ENCODE results near the gene ITPRIP. TPM values are rescaled to one million over a fixed set of nuclear protein-coding genes. Genes with fewer than 3 reads are reported as not detected.

The ITPRIP gene
- total RNA-seq, 1 donor from 2014 or later: 19.8 TPM

DNA sequence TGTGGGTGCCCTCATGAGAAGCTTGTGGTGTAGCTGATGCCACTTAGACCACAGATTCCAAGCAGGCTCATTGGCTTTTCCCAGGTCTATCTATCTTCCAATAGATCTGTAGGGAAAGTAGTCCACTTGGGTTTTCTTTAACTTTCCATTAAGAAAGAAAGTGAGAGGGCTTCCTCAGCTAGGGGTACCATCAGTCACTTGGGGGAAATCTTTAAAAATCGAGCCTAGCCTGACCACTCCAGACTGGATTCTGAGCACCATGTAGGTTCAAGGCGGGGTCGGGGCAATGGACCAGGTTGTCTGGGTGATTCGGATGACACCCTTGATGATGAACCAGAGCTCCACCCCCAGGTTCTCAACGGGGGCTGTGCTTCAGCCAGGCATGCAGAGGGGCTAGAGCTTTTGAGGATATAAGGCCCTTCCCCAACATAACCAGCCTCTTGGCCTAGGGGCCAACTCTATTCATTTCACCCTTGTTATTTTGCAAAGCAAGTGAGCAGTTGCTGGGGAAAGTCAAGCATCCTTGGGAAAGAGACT, 27.0 kb downstream of the ITPRIP start:
- H3K27me3 Mint-ChIP-seq (ENCODE audit: unreplicated experiment): peaks cover 2% of the 10 kb centered on the region
- H3K27ac Mint-ChIP-seq (ENCODE audit: unreplicated experiment): no peak overlapping the region
- H3K4me1 Mint-ChIP-seq (ENCODE audit: low read depth, unreplicated experiment): peaks cover 18% of the 10 kb centered on the region

DNA sequence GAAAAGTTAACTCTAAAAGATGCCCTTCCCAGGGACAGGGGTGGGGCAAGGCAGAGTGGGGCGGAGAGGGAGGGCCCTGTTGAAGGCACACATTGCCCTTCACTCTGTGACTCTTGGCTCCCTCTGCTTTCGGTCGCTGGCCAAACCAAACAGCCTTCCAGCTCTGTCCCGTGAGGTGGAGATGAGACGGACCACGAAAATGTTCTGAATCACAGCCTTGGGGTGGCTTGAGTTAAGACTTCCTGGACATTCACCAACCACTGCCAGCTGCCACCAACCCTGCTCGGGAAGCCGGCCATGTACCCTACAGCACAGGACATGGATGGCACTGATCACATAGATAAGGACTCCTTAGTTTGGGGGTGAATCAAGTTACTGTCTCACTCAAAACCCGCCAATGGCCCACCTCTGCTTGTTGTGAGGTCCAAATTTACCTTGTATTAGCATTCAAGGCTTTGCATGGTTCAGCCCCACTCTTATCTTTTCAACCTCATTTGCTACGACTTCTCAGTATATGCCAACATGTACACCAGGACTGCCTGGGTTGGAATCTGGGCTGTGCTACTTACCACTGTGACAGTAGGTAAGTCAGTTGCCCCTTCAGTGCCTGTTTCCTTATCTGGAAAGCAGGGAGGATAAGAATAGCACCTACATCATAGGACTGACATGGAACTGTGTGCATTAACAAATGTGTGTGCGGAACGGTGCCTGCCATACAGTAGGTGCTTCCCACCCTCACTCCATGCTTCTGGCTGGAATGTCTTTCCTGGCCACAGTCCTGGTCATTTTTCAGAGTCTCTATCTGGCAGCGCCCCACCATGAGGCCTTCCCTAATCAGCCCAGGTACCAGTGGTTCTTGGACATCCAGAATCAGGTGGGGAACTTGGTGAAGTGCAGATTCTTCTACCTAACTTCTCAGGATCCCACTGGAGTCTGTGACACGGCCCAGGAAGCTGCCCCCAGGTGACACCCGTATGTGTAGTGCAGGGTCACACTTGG, 28.0 kb downstream of the ITPRIP start:
- no peak overlapping the region for H3K4me3 Mint-ChIP-seq (ENCODE audit: unreplicated experiment)
- peaks cover 2% of the 10 kb centered on the region for H3K27me3 Mint-ChIP-seq (ENCODE audit: unreplicated experiment)
- no peak for DNase-seq
- no peaks in the 10 kb centered on the region for H3K36me3 Mint-ChIP-seq (ENCODE audit: unreplicated experiment)
- H3K27ac Mint-ChIP-seq (ENCODE audit: unreplicated experiment): no peak overlapping the region
- peaks cover 5% of the 10 kb centered on the region for H3K9me3 Mint-ChIP-seq (ENCODE audit: unreplicated experiment)
- H3K4me1 Mint-ChIP-seq (ENCODE audit: low read depth, unreplicated experiment): peaks cover 25% of the 10 kb centered on the region
- TF ChIP-seq, protein P1, sequence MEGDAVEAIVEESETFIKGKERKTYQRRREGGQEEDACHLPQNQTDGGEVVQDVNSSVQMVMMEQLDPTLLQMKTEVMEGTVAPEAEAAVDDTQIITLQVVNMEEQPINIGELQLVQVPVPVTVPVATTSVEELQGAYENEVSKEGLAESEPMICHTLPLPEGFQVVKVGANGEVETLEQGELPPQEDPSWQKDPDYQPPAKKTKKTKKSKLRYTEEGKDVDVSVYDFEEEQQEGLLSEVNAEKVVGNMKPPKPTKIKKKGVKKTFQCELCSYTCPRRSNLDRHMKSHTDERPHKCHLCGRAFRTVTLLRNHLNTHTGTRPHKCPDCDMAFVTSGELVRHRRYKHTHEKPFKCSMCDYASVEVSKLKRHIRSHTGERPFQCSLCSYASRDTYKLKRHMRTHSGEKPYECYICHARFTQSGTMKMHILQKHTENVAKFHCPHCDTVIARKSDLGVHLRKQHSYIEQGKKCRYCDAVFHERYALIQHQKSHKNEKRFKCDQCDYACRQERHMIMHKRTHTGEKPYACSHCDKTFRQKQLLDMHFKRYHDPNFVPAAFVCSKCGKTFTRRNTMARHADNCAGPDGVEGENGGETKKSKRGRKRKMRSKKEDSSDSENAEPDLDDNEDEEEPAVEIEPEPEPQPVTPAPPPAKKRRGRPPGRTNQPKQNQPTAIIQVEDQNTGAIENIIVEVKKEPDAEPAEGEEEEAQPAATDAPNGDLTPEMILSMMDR (IDR thresholded peaks at IDR 0.05; ENCODE audit: partially characterized antibody, unreplicated experiment): no peak

More for the DNA sequence above, 27.0 kb downstream of the ITPRIP start:
- TF ChIP-seq, protein P1 (IDR thresholded peaks at IDR 0.05; ENCODE audit: partially characterized antibody, unreplicated experiment): no peak
- Mint-ChIP-seq H3K36me3 (ENCODE audit: unreplicated experiment) (no peaks in the 10 kb centered on the region), H3K9me3 (ENCODE audit: unreplicated experiment) (peaks cover 2% of the 10 kb centered on the region), H3K4me3 (ENCODE audit: unreplicated experiment) (no peak overlapping the region)
- DNase-seq: no peak

DNA sequence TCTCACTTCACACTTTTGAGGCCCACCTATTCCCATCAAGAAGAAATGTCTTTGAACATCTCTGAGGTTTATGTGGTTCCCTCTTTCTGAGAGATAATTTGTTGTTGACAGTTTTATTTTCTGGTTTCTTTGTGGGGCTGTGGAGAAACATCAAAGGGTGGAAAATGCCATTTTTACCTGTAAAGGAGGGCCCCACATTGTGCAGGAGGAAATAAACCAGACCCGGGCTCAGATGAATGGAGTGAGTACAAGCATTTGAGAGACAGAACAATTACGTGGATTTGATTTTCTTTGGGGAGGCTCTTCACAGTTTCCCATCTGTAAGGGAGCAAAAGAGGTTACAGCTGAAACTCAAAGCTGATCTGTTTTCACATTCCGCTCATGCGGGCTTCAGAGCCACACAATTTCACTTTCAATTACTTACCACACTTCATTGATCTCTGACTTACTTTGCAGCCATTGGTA, 29.8 kb downstream of the ITPRIP start:
- Mint-ChIP-seq H3K4me3 (ENCODE audit: unreplicated experiment) (no peak overlapping the region), H3K27me3 (ENCODE audit: unreplicated experiment) (peaks cover 2% of the 10 kb centered on the region), H3K4me1 (ENCODE audit: low read depth, unreplicated experiment) (peaks cover 29% of the 10 kb centered on the region), H3K36me3 (ENCODE audit: unreplicated experiment) (peaks cover 14% of the 10 kb centered on the region), H3K27ac (ENCODE audit: unreplicated experiment) (no peak overlapping the region), H3K9me3 (ENCODE audit: unreplicated experiment) (peaks cover 4% of the 10 kb centered on the region)
- DNase-seq: no peak
- TF ChIP-seq, protein P1 (IDR thresholded peaks at IDR 0.05; ENCODE audit: partially characterized antibody, unreplicated experiment): no peak

DNA sequence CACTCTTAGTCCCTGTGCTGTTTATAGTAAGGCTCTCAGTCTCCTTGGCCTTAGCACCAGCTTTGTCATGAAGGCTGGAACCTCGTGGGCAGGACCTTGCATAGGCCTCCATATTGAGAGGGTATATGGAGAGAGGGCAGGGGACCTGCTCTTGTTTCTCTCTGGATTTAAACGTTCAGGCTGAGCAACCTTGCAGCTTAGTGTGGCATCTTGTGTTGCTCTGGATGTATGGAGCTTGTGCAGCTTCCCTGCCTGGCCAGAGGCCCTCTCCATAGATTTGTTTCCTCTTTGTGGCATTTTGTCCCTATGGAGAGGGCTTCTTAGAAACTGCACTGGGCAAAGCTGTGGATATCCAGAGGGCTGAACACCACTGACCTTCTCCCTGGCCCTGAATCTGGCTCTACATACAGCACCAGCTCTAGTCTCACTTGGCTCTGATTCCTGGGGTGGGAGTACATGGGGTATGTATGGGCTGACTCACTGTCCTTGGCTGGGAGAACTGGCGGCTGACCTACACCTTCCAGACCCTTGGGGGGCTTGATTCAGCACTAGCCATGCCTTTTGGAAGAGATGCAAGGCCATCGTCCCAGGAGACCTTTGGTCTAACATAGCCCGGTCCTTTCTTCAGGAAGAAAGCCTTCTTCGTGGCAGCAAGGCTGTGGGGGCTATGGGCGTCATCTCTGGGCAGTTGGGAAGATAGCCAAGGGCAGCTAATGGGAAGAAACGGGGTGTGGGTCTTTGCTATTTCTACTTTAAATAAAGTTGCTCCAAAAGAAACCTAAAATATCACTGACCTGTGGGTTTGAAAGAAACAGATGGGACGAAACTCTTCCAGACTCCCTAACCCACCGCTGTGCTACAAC, 30.5 kb downstream of the ITPRIP start:
- Mint-ChIP-seq H3K9me3 (ENCODE audit: unreplicated experiment) (peaks cover 7% of the 10 kb centered on the region), H3K27me3 (ENCODE audit: unreplicated experiment) (peaks cover 2% of the 10 kb centered on the region), H3K4me1 (ENCODE audit: low read depth, unreplicated experiment) (peaks cover 29% of the 10 kb centered on the region), H3K27ac (ENCODE audit: unreplicated experiment) (peak overlapping the region; percentile 53), H3K4me3 (ENCODE audit: unreplicated experiment) (no peak overlapping the region), H3K36me3 (ENCODE audit: unreplicated experiment) (peaks cover 20% of the 10 kb centered on the region)
- TF ChIP-seq, protein P1 (IDR thresholded peaks at IDR 0.05; ENCODE audit: partially characterized antibody, unreplicated experiment): no peak
- no peak for DNase-seq

Measured in glutamatergic neuron (in vitro differentiated cells).